DMS153 (cell line): ENCODE measurements around the gene CDC40.
"Not testable (repeated sequence)": the region's sequence is repeated elsewhere in the genome, so short reads cannot be mapped to it uniquely, and the experiment has no call there.

Experiments
- DNase-seq: peaks from one replicate; lab custom pipeline; 2025; lab: John Stamatoyannopoulos, UW

CDC40 gene

GRCh38 chr6:110271732-110272022, 91.5 kb downstream of the CDC40 start:
- no peak for DNase-seq

GRCh38 chr6:110272781-110273180, 92.6 kb downstream of the CDC40 start:
- not testable (repeated sequence) for DNase-seq

GRCh38 chr6:110277100-110277665, 97.0 kb downstream of the CDC40 start:
- DNase-seq: no peak
